Activated effector memory CD4-positive, alpha-beta T cell treated with Interleukin-2 at 50 U/mL for 16 hours (primary cell): ENCODE results near the gene ITGB4.

Source experiments
- DNase-seq: peaks from one replicate; pipeline ENCODE4 v3.0.0-alpha.2; 2020

The ITGB4 gene

DNA sequence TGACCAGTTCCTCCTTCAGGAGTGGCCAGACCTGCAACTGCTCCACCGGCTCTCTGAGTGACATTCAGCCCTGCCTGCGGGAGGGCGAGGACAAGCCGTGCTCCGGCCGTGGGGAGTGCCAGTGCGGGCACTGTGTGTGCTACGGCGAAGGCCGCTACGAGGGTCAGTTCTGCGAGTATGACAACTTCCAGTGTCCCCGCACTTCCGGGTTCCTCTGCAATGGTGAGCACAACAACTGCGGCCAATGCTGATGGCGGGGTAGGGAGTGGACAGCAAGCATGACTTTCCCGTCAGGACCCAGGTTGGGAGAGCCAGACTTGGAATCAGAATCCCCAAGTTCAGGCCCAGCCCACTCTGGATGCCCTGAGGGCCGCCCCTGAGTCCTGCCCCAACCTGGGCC, 12.2 kb downstream of the ITGB4 start:
- no peak for DNase-seq

DNA sequence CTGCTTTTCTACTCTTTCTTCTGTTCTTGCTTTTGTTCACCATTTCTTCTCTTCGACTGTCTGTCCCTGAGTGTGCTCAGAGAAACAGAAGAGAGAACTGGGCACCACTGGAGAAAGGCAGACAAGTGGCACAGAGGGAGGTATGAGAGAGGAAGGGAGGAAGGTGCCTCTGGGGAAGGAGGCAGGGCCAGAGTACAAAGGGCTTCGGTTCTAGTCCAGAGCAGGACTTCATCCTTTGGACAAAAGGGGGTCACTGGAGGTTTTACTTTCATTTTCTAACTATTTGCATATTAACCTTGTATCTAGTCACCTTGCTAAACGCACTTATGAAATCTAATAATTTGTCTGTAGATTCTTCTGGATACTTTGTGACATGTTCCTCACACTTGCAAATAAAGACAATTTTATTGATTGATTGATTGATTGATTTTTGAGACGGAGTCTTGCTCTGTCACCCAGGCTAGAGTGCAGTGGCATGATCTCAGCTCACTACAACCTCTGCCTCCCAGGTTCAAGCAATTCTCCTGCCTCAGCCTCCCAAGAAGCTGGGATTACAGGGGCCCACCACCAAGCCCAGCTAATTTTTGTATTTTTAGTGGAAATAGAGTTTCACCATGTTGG, 13.5 kb downstream of the ITGB4 start:
- no peak for DNase-seq

DNA sequence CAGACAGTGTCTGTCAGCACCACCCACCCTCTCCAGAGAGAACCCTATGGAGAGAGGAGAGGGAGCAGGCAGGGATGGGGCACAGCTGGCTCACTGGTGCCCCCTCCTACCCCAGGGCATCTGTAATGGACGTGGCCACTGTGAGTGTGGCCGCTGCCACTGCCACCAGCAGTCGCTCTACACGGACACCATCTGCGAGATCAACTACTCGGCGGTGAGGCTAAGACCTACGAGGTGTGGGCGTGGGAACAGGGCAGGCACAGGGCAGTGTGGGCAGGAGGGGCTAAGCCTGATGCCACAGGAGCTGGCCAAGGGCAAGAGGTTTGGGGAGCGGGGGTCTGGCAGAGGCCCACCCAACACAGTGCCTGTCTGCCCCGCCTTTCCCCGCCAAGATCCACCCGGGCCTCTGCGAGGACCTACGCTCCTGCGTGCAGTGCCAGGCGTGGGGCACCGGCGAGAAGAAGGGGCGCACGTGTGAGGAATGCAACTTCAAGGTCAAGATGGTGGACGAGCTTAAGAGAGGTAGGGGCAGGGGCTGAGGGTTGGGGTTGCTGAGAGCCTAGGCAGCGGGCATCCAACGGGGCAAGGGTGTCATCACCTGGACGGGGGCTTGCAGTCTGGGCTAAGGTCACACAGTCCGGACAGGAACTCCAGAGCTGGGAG, 15.0 kb downstream of the ITGB4 start:
- DNase-seq: no peak

DNA sequence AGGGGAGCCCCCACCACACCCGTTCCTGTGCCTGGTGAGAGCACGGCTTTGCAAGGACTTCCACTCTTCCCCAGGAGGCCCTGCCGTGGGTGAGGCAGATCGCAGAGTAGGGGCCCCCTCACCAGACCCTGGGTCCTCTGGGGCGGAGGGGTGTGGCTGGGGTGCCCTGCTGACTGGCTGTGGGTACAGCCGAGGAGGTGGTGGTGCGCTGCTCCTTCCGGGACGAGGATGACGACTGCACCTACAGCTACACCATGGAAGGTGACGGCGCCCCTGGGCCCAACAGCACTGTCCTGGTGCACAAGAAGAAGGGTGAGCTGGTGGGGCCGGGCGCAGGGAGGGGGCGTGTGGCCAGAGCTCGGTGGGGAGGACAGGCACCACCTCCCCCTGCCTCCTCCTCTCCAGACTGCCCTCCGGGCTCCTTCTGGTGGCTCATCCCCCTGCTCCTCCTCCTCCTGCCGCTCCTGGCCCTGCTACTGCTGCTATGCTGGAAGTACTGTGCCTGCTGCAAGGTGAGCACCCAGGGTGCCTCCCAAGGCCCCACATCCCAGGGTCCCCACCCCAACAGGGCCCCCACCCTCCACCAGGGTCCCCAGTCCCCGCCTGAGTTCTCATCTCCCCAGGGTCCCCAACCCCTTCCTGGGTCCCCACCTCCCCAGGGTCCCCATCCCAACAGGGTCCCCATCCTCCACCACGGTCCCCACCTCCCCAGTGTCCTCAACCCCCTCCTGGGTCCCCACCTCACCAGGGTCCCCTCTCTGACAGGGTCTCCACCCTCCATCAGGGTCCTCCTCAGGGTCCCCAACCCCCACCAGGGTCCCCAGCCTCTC, 16.1 kb downstream of the ITGB4 start:
- no peak for DNase-seq

DNA sequence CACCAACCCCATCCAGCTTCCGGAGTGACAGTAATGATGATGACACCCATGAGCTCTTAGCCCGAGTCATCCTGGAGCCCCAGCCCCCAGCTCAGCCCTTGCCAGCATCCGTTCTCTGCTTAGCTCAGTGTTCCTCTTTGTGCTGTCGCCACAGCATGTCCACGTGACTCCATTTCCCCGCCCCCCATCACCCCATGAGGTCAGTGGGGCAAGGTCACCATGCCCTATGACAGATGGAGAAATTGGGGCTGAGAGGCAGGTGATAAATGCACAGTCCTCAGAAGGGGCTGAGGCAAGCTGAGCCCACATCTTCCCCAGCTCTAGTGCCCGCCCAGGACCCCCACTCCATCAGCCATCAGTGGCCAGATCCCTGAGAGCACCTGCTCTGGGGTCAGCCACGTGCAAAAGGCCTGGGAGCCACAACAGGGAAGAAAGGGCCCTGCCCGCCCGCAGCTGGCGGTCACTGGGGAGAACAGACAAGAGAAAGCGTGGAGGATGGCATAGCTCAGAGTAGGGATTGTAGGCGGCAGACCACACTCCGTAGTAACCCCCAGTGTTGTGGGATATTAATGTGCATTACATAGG, 17.1 kb downstream of the ITGB4 start:
- DNase-seq: no peak

DNA sequence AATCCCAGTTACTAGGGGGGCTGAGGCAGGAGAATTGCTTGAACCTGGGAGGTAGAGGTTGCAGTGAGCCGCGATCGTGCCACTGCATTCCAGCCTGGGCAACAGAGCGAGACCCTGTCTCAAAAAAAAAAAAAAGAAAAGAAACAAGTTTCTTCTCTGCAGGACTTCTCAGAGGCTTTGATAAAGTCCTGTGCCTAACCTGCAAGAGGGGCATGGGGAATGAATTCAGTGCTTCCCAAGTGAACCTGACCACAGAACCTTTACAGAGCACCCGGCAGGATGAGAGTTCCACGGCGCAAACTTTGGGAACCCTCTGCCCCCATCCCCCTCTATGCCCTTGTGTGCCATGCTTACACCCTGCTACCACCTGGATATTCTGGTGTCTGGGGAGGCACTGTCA, 17.9 kb downstream of the ITGB4 start:
- DNase-seq: no peak

DNA sequence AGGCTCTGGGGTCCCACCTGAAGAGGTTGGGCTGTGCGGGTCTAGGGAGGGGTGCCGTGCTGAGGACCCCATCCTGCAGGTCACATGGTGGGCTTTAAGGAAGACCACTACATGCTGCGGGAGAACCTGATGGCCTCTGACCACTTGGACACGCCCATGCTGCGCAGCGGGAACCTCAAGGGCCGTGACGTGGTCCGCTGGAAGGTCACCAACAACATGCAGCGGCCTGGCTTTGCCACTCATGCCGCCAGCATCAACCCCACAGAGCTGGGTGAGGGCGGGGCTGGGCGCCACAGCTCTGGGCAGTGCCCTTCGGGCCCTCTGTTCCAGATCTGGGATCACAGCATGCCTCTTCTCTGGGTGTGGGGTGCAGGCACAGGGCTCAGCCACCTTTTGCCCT, 18.5 kb downstream of the ITGB4 start:
- DNase-seq: no peak

DNA sequence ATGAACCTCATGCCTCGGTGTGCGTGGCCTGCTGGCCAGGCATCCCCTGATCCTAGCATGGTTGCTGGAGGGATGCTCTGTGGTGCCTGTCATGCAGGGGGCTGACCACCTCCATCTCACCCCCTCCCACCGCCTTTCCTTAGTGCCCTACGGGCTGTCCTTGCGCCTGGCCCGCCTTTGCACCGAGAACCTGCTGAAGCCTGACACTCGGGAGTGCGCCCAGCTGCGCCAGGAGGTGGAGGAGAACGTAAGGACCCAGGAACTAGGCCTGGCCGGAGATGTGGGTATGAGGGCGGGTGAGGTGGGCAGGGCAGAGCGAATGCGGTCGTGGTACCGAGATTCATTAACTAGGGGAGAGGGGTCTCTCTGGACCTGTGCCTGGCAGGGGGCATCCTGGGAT, 19.0 kb downstream of the ITGB4 start:
- no peak for DNase-seq

DNA sequence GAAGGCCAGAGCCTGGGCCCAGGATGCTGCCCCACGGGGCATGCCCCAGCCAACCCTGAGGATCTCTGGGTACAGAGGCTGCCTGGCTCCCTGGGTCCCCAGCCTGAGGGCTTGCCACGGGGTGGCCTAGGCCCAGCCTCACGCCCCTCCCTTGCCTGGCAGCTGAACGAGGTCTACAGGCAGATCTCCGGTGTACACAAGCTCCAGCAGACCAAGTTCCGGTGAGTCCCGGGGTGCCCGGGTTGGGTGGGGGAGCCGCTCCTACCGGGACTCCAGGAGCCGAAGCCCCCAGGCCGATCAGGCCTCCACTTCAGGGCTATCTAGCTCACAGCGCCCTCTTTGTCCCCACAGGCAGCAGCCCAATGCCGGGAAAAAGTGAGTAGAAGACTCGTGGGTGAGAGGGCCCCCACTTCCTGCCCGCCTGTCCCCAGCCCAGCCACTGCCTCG, 19.4 kb downstream of the ITGB4 start:
- DNase-seq: no peak

DNA sequence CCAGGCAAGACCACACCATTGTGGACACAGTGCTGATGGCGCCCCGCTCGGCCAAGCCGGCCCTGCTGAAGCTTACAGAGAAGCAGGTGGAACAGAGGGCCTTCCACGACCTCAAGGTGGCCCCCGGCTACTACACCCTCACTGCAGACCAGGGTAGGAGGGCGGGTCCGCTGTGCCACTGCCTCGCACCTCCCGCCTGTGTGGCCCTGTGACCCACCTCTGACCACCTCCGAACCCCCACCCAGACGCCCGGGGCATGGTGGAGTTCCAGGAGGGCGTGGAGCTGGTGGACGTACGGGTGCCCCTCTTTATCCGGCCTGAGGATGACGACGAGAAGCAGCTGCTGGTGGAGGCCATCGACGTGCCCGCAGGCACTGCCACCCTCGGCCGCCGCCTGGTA, 21.1 kb downstream of the ITGB4 start:
- DNase-seq: no peak

DNA sequence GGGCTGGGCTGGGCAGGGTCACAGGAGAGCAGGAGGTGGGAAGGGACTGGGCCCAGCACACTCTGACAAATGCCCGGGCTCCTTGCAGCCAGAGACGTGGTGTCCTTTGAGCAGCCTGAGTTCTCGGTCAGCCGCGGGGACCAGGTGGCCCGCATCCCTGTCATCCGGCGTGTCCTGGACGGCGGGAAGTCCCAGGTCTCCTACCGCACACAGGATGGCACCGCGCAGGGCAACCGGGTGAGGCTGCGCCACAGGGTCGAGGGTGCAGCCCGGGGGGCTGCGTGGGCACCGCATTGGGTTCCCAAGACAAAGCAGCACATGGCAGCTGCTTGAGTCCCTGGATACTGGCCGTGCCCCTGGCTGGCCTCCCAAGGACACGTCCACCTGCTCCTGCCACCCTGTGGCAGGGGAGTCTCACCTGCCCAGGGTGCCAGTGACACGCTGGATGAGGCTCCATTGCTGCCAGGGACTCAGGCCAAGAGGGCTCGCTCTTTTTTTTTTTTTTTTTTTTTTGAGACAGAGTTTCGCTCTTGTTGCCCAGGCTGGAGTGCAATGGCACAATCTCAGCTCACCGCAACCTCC, 22.5 kb downstream of the ITGB4 start:
- DNase-seq: no peak

DNA sequence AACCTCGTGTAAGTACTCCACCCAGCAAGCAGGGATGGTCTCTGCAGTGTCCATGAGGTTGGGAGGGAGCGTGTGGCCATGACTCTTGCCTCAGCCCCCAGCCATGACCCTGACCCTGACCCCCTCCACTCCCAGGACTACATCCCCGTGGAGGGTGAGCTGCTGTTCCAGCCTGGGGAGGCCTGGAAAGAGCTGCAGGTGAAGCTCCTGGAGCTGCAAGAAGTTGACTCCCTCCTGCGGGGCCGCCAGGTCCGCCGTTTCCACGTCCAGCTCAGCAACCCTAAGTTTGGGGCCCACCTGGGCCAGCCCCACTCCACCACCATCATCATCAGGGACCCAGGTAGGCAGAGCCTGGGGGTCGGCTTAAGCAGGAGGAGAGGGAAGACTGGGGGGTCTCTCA, 27.4 kb downstream of the ITGB4 start:
- no peak for DNase-seq

DNA sequence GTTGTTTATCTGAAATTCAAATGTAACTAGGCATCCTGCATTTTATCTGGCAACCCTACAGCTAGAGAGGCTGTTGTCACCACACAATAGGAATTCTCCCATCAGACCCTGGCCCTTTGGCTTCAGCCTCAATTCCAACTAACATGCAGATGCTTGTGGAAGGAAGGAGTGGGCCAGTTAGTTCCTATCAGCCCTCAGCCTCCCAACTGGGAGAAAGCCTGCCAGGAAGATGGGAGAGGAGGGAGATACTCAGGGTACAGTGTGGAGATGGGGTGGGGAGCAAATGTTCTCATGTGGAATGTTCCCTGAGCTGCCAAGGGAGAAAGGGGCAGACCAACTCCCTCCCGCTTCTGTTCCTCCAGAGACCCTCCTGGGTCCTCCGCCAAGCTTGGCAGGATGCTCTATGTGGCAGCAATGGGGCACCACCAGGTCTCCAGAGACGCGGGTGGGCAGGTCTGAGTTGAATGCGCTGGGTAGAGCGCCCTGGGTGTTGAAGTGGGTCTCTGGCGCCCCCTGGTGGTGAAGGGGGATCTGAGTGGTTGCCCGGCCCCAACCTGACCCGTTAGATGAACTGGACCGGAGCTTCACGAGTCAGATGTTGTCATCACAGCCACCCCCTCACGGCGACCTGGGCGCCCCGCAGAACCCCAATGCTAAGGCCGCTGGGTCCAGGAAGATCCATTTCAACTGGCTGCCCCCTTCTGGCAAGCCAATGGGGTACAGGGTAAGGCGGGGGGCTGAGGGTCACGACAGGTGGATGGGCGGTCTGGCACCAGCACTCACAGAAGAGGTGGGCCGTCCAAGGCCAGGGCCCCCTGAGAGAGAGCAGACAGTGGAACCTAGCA, 28.5 kb downstream of the ITGB4 start:
- peak; percentile 73 for DNase-seq

DNA sequence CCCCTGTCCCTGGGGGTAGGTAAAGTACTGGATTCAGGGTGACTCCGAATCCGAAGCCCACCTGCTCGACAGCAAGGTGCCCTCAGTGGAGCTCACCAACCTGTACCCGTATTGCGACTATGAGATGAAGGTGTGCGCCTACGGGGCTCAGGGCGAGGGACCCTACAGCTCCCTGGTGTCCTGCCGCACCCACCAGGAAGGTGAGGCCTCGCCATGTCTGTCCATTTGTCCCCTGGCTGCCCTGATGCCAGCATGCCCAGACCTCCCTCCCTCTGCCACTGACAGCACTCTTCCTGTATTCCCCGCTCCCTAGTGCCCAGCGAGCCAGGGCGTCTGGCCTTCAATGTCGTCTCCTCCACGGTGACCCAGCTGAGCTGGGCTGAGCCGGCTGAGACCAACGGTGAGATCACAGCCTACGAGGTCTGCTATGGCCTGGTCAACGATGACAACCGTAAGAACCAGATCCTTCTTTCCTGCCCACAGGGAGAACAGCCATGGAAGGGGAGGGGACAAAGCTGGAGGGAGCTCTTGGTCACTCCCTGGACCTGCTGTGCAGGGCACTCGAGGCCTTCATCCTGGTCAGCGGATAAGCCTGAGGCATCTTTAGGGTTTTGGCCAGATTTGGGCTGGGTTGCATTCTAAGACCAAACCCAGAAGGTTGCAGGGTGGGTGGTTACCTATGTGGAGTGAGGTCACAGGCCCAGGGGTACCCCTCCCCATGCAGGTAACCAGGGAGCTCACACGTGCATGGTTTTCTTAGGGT, 29.6 kb downstream of the ITGB4 start:
- DNase-seq: no peak

DNA sequence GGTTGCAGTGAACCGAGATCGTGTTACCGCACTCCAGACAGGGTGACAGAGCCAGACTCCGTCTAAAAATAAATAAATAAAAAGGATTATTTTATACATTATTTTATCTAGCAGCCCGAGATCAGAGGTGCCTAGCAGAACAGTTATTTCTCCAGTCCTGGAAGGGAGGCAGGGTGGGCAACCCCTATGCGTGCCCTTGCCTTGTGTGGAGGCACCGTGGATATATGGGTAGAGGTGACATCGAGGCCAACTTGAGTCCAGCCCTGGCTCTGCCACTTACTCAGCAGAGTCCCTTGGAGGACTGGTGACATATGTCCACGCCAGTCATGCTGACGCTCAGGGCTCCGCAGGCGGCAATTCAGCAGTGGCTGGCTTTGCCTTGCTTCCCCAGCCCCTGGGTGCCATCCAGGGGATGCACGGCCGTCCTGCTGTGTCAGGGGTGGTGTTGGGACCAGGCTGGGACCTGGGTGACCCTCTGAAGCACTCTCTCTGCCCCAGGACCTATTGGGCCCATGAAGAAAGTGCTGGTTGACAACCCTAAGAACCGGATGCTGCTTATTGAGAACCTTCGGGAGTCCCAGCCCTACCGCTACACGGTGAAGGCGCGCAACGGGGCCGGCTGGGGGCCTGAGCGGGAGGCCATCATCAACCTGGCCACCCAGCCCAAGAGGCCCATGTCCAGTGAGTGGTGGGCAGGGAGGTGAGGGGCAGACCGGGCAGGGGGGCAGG, 30.6 kb downstream of the ITGB4 start:
- no peak for DNase-seq

DNA sequence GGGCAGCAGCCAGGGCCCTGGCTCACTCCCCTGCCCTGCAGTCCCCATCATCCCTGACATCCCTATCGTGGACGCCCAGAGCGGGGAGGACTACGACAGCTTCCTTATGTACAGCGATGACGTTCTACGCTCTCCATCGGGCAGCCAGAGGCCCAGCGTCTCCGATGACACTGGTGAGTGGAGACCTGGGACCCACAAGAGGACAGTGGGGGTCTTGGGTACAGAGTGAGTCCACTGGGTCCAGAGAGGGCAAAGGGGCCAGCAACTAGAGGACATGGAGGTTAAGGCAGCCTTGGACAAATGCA, 31.1 kb downstream of the ITGB4 start:
- DNase-seq: no peak

DNA sequence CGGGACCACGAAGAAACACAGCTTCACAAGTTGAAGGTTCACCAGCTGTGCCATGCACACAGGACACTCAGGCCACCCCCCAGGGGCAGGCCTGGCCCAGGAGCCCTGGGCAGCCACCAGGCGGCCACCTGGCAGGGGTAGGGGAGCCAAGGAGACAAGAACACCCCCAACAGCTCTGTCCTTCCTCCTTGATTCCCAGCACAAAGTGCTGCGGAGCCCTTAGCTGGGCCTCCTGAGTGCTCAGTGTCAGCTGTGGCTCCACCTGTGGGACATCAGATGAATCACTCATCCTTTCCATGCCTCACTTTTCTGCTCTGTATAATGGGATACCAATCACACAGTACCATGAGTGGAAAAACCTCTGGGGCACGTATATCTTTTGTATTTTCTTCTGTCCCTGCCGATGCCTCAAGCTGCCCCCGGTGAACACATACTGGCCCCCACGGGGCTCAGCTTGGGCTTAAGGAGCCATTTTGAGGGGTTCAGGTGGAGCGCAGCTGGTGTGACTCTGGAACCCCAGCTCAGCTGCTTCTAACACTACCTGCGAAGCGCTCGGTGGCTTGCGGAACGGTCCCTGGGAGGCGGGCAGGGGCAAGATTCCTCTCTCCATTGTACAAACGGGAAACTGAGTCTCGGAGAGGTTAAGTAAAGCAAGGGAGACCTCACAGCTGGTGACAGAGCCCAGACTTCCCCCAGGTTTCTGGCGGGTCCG, 31.7 kb downstream of the ITGB4 start:
- DNase-seq: no peak

DNA sequence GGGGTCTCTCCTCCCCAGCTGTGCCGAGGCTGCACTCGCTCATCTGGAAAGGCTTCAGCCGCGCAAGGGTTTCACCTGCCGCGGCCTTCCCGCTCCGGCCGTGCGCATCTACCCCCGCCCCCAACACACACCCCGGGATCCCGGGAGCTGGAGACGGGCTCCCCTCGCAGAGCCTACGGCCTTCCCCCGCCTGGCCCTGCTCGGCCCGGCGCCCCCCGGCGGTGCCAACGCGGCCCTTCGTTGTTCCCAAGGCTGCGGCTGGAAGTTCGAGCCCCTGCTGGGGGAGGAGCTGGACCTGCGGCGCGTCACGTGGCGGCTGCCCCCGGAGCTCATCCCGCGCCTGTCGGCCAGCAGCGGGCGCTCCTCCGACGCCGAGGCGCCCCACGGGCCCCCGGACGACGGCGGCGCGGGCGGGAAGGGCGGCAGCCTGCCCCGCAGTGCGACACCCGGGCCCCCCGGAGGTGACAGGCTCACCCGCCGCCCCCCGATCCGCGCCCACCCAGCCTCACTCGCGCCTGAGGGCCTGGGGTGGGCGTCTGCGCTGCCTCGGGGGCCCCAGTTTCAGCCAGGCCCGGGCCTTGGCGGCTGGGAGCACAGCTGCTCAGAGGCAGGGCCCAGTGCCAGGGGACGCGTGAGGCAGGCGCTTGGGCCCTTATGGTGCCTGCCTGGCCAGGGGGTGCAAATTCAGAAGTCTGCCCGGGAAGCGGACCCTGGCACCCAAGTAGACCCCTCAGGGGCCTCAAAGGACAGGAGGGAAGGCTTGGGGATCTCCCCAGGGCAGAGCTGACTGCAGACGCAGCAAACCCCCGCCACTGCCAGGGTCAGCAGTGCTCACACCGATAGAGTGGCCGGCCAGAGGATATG, 32.5 kb downstream of the ITGB4 start:
- peak; percentile 59 for DNase-seq
